Mucosa of descending colon (tissue), 3 donors: ENCODE results near the gene SMARCA5. TPM values are rescaled to one million over a fixed set of nuclear protein-coding genes. Genes with fewer than 3 reads are reported as not detected.
"Not testable (repeated sequence)": the region's sequence is repeated elsewhere in the genome, so short reads cannot be mapped to it uniquely, and the experiment has no call there.

Source experiments
- ATAC-seq: fragments of 200-7000 bp; cut with Tn5 transposase; one replicate; pipeline ENCODE4 v1.9.1; 2020; ENCODE audit warnings: mild to moderate bottlenecking, moderate library complexity
- DNase-seq, 3 donors: peaks; one replicate each; pipeline ENCODE4 v3.0.0-alpha.2; 2020
- H3K36me3 ChIP-seq: fragments of 200-600 bp; one replicate; pipeline ENCODE4 v1.8.0; 2021; ENCODE audit warnings: low read depth, mild to moderate bottlenecking
- H3K4me1 ChIP-seq: fragments of 200-600 bp; one replicate; pipeline ENCODE4 v1.8.0; 2021; ENCODE audit warnings: low read depth, mild to moderate bottlenecking
- H3K4me3 ChIP-seq: fragments of 200-600 bp; one replicate; pipeline ENCODE4 v1.8.0; 2021; ENCODE audit warnings: mild to moderate bottlenecking
- H3K9me3 ChIP-seq: fragments of 200-600 bp; one replicate; pipeline ENCODE4 v1.8.0; 2021; ENCODE audit warnings: mild to moderate bottlenecking
- intact Hi-C, 2 donors: fragments of 100-400 bp; cut with DNase I in 1 of 2; cut with micrococcal nuclease in 1 of 2; formaldehyde crosslinking; loops; one replicate each; pipeline versions ENCODE4 v1.11.0 to v1.11.1; 2022; cut with DNase I, micrococcal nuclease
- total RNA-seq, 3 donors: library from RNA; stranded (reverse); fragmentation: NEBNext Ultra II Directional in 2 of 3; extraction: Animal tissue kit (Norgen Biotek cat#: 25700) in 2 of 3; gene quantifications; one replicate each; pipeline versions ENCODE4 v1.2.1 to v1.2.4, GENCODE V29; 2021 to 2023
- TF ChIP-seq, protein P1 (sequence below): fragments of 200-600 bp; IDR thresholded peaks from one replicate; pipeline ENCODE4 v1.8.0; 2022; ENCODE audit warnings: antibody characterized with exemption, mild to moderate bottlenecking
- donor health status: DM: no; HTN: no; CAD: no; lungs with moderate emphysema.
- donor health status: DM: no; HTN: no; CAD: no.
- donor health status: DM: no; HTN: yes; CAD: no.

The SMARCA5 gene
- total RNA-seq, 3 donors from 2014 or later = 27.9 to 45.9 (median 30.5) TPM

DNA sequence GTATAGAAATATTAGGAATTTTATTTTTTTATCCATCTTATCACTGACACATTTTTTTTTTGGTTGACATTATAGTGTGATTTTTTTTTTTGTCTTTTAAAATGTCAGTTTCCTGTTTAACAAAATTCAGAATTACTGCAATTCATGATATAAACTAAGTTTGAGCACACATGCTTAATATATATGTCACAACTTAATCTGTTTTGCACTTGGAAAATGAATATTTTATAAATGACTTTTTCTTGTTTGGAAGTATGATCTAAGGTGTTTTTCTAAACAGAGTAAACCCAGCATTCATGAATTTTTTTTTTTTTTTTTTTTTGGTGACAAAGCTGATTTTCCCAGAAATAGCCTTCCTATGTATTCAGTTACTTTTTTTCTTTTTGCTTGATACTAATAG, 2.4 kb downstream of the SMARCA5 start:
- peaks cover 9% of the 10 kb centered on the region for H3K4me1 ChIP-seq

DNA sequence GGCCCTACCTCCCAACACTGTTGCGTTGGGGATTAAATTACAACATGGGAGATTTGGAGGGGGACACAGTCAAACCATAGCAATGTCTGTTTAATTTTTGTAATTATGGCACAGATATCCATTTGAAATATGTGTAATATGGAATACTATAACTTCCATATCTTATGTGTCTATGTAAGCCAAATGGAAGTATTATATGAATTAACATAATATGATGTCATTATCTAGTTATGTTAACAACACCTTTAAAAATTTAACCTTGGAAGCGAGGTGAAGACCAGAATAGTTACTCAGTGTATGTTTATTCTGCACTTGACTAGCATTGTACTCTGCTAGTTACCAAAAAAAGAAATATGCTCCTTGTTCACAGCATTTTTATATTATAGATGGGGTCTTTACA, 4.3 kb downstream of the SMARCA5 start:
- no peak for ATAC-seq
- TF ChIP-seq, protein P1, sequence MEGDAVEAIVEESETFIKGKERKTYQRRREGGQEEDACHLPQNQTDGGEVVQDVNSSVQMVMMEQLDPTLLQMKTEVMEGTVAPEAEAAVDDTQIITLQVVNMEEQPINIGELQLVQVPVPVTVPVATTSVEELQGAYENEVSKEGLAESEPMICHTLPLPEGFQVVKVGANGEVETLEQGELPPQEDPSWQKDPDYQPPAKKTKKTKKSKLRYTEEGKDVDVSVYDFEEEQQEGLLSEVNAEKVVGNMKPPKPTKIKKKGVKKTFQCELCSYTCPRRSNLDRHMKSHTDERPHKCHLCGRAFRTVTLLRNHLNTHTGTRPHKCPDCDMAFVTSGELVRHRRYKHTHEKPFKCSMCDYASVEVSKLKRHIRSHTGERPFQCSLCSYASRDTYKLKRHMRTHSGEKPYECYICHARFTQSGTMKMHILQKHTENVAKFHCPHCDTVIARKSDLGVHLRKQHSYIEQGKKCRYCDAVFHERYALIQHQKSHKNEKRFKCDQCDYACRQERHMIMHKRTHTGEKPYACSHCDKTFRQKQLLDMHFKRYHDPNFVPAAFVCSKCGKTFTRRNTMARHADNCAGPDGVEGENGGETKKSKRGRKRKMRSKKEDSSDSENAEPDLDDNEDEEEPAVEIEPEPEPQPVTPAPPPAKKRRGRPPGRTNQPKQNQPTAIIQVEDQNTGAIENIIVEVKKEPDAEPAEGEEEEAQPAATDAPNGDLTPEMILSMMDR = no peak
- Histone ChIP-seq H3K4me3 (no peak overlapping the region), H3K4me1 (peaks cover 9% of the 10 kb centered on the region), H3K36me3 (no peaks in the 10 kb centered on the region), H3K9me3 (no peaks in the 10 kb centered on the region)
- intact Hi-C loops = no loop called here
- no peak for DNase-seq

More for the DNA sequence above, 2.4 kb downstream of the SMARCA5 start:
- TF ChIP-seq, protein P1 = no peak
- no peak for ATAC-seq
- Histone ChIP-seq H3K9me3 (no peaks in the 10 kb centered on the region), H3K36me3 (no peaks in the 10 kb centered on the region), H3K4me3 (no peak overlapping the region)
- intact Hi-C loops = no loop called here
- no peak for DNase-seq

GRCh38 chr4:143524211-143524610, 10.7 kb downstream of the SMARCA5 start:
- Histone ChIP-seq H3K4me3 (no peak overlapping the region), H3K9me3 (no peaks in the 10 kb centered on the region), H3K4me1 (no peaks in the 10 kb centered on the region), H3K36me3 (no peaks in the 10 kb centered on the region)
- intact Hi-C loops = no loop called here
- TF ChIP-seq, protein P1 = no peak
- ATAC-seq (no peak), DNase-seq (no peak)

GRCh38 chr4:143528046-143528445, 14.5 kb downstream of the SMARCA5 start:
- H3K36me3 ChIP-seq, intact Hi-C loops, DNase-seq, ATAC-seq, H3K4me3 ChIP-seq, H3K9me3 ChIP-seq, H3K4me1 ChIP-seq: not testable (repeated sequence)

GRCh38 chr4:143531380-143531779, 17.9 kb downstream of the SMARCA5 start:
- Histone ChIP-seq H3K9me3 (no peaks in the 10 kb centered on the region), H3K4me3 (no peak overlapping the region), H3K4me1 (no peaks in the 10 kb centered on the region), H3K36me3 (no peaks in the 10 kb centered on the region)
- ATAC-seq = no peak
- TF ChIP-seq, protein P1 = no peak
- DNase-seq = no peak
- intact Hi-C loops = no loop called here

GRCh38 chr4:143531788-143532491, 18.4 kb downstream of the SMARCA5 start:
- no peaks in the 10 kb centered on the region for H3K36me3 ChIP-seq
- TF ChIP-seq, protein P1 = no peak
- DNase-seq = no peak
- no peak for ATAC-seq
- no peaks in the 10 kb centered on the region for H3K4me1 ChIP-seq
- intact Hi-C loops = no loop called here
- H3K4me3 ChIP-seq = no peak overlapping the region
- H3K9me3 ChIP-seq = no peaks in the 10 kb centered on the region
